GM12878 (cell line): Measurements from ENCODE around the gene C9orf153. TPM values are rescaled to one million over a fixed set of nuclear protein-coding genes. Genes with fewer than 3 reads are reported as not detected.

Experiments
- ATAC-seq: fragments of 200-7000 bp; cut with Tn5 transposase; 3 replicates; pipeline ENCODE4 v1.9.1; 2020; ENCODE audit warnings: mild to moderate bottlenecking, moderate library complexity
- BruUV-seq: library from RNA; stranded (reverse); fragments of 400-500 nt; replicated peaks from 2 replicates; lab custom pipeline; 2021; lab: Mats Ljungman, UMichigan
- CTCF ChIA-PET: fragments of 300-600 bp; sonication (Branson Sonifier 250); formaldehyde crosslinking; extraction: SDS; loops from one replicate; lab custom pipeline; 2021; ENCODE audit warnings: inconsistent platforms; lab: Yijun Ruan, JAX
- POLR2A ChIA-PET: fragments of 350-600 bp; formaldehyde crosslinking; extraction: SDS; loops from one replicate; lab custom pipeline; 2021; ENCODE audit warnings: inconsistent platforms; lab: Charles Lee
- RAD21 ChIA-PET: fragments of 300-600 bp; sonication (Branson Sonifier 250); formaldehyde crosslinking; loops from one replicate; lab custom pipeline; 2023; ENCODE audit warnings: antibody characterized with exemption; ENCODE audit not compliant: unreplicated experiment; lab: Charles Lee
- SMC1A ChIA-PET: fragments of 300-600 bp; sonication (Branson Sonifier 250); formaldehyde crosslinking; loops from one replicate; lab custom pipeline; 2023; ENCODE audit not compliant: unreplicated experiment, uncharacterized antibody; lab: Charles Lee
- DNase-seq: peaks from one replicate; pipeline ENCODE4 v3.0.0-alpha.2; 2011; ENCODE audit warnings: low read depth, low spot score
- FAIRE-seq: peaks from 3 replicates; lab custom pipeline; 2011; peaks lifted over from hg19 to GRCh38; lab: Jason Lieb, UNC
- H2AFZ ChIP-seq: 2 replicates; pipeline ENCODE4 v1.6.0; 2011; ENCODE audit warnings: low read depth, low read length, control low read depth; ENCODE audit not compliant: control insufficient read depth
- H3K27ac ChIP-seq: 2 replicates; pipeline ENCODE4 v1.5.1; 2011; ENCODE audit warnings: control low read depth; ENCODE audit not compliant: control insufficient read depth, insufficient read depth
- H3K27me3 ChIP-seq, 2 experiments: replicated peaks in 1 of 2; 2 replicates each; pipeline versions ENCODE4 v1.6.0 to v1.6.1; 2011; ENCODE audit warnings: low read length in 1 of 2; ENCODE audit not compliant: control insufficient read depth in 2 of 2, insufficient read depth in 2 of 2
- H3K36me3 ChIP-seq, 2 experiments: 2 replicates each; pipeline ENCODE4 v1.5.1; 2011; ENCODE audit warnings: low read length in 1 of 2; ENCODE audit not compliant: control insufficient read depth in 2 of 2, insufficient read depth in 2 of 2
- H3K4me1 ChIP-seq: 2 replicates; pipeline ENCODE4 v1.6.1; 2011; ENCODE audit warnings: mild to moderate bottlenecking, low read length, moderate library complexity, mixed read lengths; ENCODE audit not compliant: control insufficient read depth, insufficient read depth
- H3K4me2 ChIP-seq: 2 replicates; pipeline ENCODE4 v1.6.0; 2011; ENCODE audit warnings: control low read depth; ENCODE audit not compliant: control insufficient read depth, insufficient read depth
- H3K4me3 ChIP-seq: fragments of 200-600 bp; sonication (generic); 2 replicates; pipeline ENCODE4 v1.5.1; 2016
- H3K79me2 ChIP-seq: 2 replicates; pipeline ENCODE4 v1.6.0; 2011; ENCODE audit warnings: low read length; ENCODE audit not compliant: control insufficient read depth, insufficient read depth
- H3K9ac ChIP-seq: 2 replicates; pipeline ENCODE4 v1.8.0; 2011; ENCODE audit warnings: low read length, control low read depth, mixed read lengths; ENCODE audit not compliant: control insufficient read depth, insufficient read depth
- H3K9me3 ChIP-seq: replicated peaks from 3 replicates; pipeline ENCODE4 v1.5.1; 2011; ENCODE audit warnings: mild to moderate bottlenecking, low read length; ENCODE audit not compliant: control insufficient read depth, insufficient read depth
- H4K20me1 ChIP-seq: 2 replicates; pipeline ENCODE4 v1.6.0; 2011; ENCODE audit not compliant: control insufficient read depth, insufficient read depth
- BCL11A ChIP-seq: IDR thresholded peaks from 2 replicates; pipeline ENCODE4 v1.6.1; 2011; ENCODE audit warnings: low read depth, low read length
- BMI1 ChIP-seq: fragments of 450-650 bp; IDR thresholded peaks from 2 replicates; pipeline ENCODE4 v1.6.1; 2016; ENCODE audit warnings: mild to moderate bottlenecking, moderate library complexity, borderline replicate concordance
- CHD2 ChIP-seq: IDR thresholded peaks from 2 replicates; pipeline ENCODE4 v1.6.1; 2011; ENCODE audit warnings: low read depth, low read length, improper control_type of control experiment, borderline replicate concordance
- FOS ChIP-seq: IDR thresholded peaks from 3 replicates; pipeline ENCODE4 v1.6.1; 2011; ENCODE audit warnings: borderline replicate concordance; ENCODE audit not compliant: insufficient read length; ENCODE audit errors: extremely low read depth
- MXI1 ChIP-seq: fragments of 150-350 bp; IDR thresholded peaks from 2 replicates; pipeline ENCODE4 v1.6.1; 2011; ENCODE audit warnings: low read depth, mild to moderate bottlenecking, inconsistent platforms, low read length, improper control_type of control experiment
- MYB ChIP-seq: fragments of 150-350 bp; IDR thresholded peaks from 2 replicates; pipeline ENCODE4 v1.6.1; 2014; ENCODE audit warnings: mild to moderate bottlenecking, low read depth, low read length, borderline replicate concordance
- NR2C1 ChIP-seq: fragments of 450-650 bp; IDR thresholded peaks from 2 replicates; pipeline ENCODE4 v1.6.1; 2017; ENCODE audit warnings: antibody characterized with exemption, mild to moderate bottlenecking, moderate library complexity
- POLR2AphosphoS2 ChIP-seq: IDR thresholded peaks from 2 replicates; pipeline ENCODE4 v1.6.1; 2011; ENCODE audit warnings: low read depth, mild to moderate bottlenecking, low read length, improper control_type of control experiment, moderate library complexity
- SMC3 ChIP-seq: IDR thresholded peaks from 2 replicates; pipeline ENCODE4 v1.6.1; 2011; ENCODE audit warnings: low read length, improper control_type of control experiment, borderline replicate concordance
- TBL1XR1 ChIP-seq: IDR thresholded peaks from 2 replicates; pipeline ENCODE4 v1.6.1; 2012; ENCODE audit warnings: low read depth, low read length, improper control_type of control experiment
- TCF12 ChIP-seq: IDR thresholded peaks from 2 replicates; pipeline ENCODE4 v1.6.1; 2011; ENCODE audit warnings: low read depth, mild to moderate bottlenecking, low read length
- ZBTB11 ChIP-seq: fragments of 450-650 bp; formaldehyde crosslinking; IDR thresholded peaks from 2 replicates; pipeline ENCODE4 v1.5.0; 2022; ENCODE audit warnings: mild to moderate bottlenecking, missing genetic modification characterization
- ZNF24 ChIP-seq: fragments of 450-650 bp; IDR thresholded peaks from 2 replicates; pipeline ENCODE4 v1.6.1; 2017; ENCODE audit warnings: antibody characterized with exemption, mild to moderate bottlenecking
- ZNF384 ChIP-seq: IDR thresholded peaks from 2 replicates; pipeline ENCODE4 v1.6.1; 2012; ENCODE audit warnings: low read depth, mild to moderate bottlenecking, low read length, improper control_type of control experiment, borderline replicate concordance
- WGBS: methylation state at CpG from one replicate; pipeline ENCODE4 v1.1.6; 2016; ENCODE audit warnings: low lambda C conversion rate; ENCODE audit not compliant: insufficient replicate concordance, insufficient coverage; ENCODE audit errors: missing lambda C conversion rate; 5-methylcytosine and 5-hydroxymethylcytosine counted together
- in situ Hi-C: fragments of 300-500 bp; cut with MboI; formaldehyde crosslinking; loops from 9 replicates; pipeline ENCODE4 v1.14.3; 2018; ENCODE audit warnings: mixed read lengths
- intact Hi-C: fragments of 100-400 bp; cut with micrococcal nuclease; formaldehyde crosslinking; loops from one replicate; pipeline ENCODE4 v1.14.2; 2022; ENCODE audit not compliant: unreplicated experiment
- polyA plus RNA-seq, 11 experiments: library from polyadenylated mRNA; depleted of rRNA in 4 of 11; unstranded in 6 of 11; stranded (reverse) in 5 of 11; fragments of >200 nt; fragmentation: Nextera tagmentation in 4 of 11; fragmentation: Illumina TruSeq in 1 of 11; extraction: Ambion mirVana in 4 of 11; extraction: Trizol in 1 of 11; gene quantifications; 1 replicate in 1 of 11; 2 replicates in 10 of 11; pipeline versions ENCODE4 v1.2.1 to v1.2.3, GENCODE V29; 2011 to 2016; ENCODE audit warnings: inconsistent platforms in 2 of 11, missing spikeins in 2 of 11, low read depth in 1 of 11
- total RNA-seq, 4 experiments: library from RNA; depleted of rRNA in 3 of 4; stranded (reverse); fragments of >200 nt in 3 of 4; fragmentation: Illumina TruSeq in 1 of 4; extraction: Trizol in 1 of 4; gene quantifications; 2 replicates each; pipeline versions ENCODE4 v1.2.1 to v1.2.3, GENCODE V29; 2013 to 2021
- TF ChIP-seq, protein P1 (sequence below): IDR thresholded peaks from 2 replicates; pipeline ENCODE4 v1.6.1; 2011; ENCODE audit warnings: borderline replicate concordance, low read depth, mild to moderate bottlenecking, moderate library complexity, low read length; ENCODE audit not compliant: insufficient read depth, poor library complexity, severe bottlenecking

Gene C9orf153
- total and polyA plus RNA-seq, 10 of the 15 experiments (the other 5 are each of a cell fraction or from before 2014, with no cell fraction given): 0.03 to 1.2 (median 0.18) TPM; not detected in 1

DNA sequence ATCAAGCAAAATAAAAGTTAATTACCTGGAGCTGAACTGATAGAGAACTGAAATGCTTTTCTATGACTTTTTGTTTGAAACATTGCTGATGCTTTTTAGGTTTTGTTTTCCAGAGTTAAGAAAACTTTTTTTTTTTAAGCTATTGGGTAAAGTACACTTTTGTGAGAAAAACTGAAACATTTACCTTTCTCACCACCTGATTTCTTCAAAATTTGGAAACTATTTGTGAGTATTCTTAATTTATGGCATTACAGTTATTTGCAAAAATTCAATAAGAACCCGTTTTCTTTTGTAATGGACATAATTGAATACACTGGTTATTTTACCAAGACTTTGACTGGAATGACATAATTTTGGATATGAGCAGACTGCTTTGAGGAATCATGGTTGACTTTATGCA is 6.6 kb downstream of the C9orf153 start:
- H3K27ac ChIP-seq: no peak overlapping the region
- no peaks in the 10 kb centered on the region for H3K9me3 ChIP-seq
- ChIA-PET POLR2A (interaction anchor here (0.6 kb wide), 1 partner anchor 137 kb away, joined by 3 read pairs; no protein-coding TSS in a partner anchor), RAD21 (interaction anchor here (1.1 kb wide), 1 partner anchor 51 kb away, joined by 3 read pairs; no protein-coding TSS in a partner anchor), CTCF (interaction anchor here (2.0 kb wide), 1 partner anchor 50 kb away, joined by 7 read pairs; no protein-coding TSS in a partner anchor), SMC1A (interaction anchor here (1.2 kb wide), 1 partner anchor 11 kb away, joined by 3 read pairs; no protein-coding TSS in a partner anchor)
- H3K9ac ChIP-seq: no peak overlapping the region
- in situ Hi-C loops (no loop called here), intact Hi-C loops (no loop called here)
- DNase-seq (no peak), FAIRE-seq (no peak), ATAC-seq (no peak)
- H2AFZ ChIP-seq: no peak overlapping the region
- TF ChIP-seq MXI1 (no peak), ZNF24 (no peak), MYB (no peak), BMI1 (no peak), CHD2 (no peak)
- TF ChIP-seq, protein P1, sequence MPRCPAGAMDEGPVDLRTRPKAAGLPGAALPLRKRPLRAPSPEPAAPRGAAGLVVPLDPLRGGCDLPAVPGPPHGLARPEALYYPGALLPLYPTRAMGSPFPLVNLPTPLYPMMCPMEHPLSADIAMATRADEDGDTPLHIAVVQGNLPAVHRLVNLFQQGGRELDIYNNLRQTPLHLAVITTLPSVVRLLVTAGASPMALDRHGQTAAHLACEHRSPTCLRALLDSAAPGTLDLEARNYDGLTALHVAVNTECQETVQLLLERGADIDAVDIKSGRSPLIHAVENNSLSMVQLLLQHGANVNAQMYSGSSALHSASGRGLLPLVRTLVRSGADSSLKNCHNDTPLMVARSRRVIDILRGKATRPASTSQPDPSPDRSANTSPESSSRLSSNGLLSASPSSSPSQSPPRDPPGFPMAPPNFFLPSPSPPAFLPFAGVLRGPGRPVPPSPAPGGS: no peak
- H3K4me3 ChIP-seq: no peak overlapping the region
- no TSS peak for BruUV-seq
- no peaks in the 10 kb centered on the region for H3K4me1 ChIP-seq
- 70% methylated on average over 1 of the region's 1 CpG for WGBS
- H4K20me1 ChIP-seq: no peaks in the 10 kb centered on the region
- no peaks in the 10 kb centered on the region for H3K36me3 ChIP-seq
- no peak overlapping the region for H3K4me2 ChIP-seq
- H3K79me2 ChIP-seq: no peaks in the 10 kb centered on the region
- no peaks in the 10 kb centered on the region for H3K27me3 ChIP-seq

GRCh38 chr9:86250123-86250522 is 9.3 kb downstream of the C9orf153 start:
- Histone ChIP-seq H3K9ac (no peak overlapping the region), H3K9me3 (no peaks in the 10 kb centered on the region), H3K4me3 (no peak overlapping the region), H3K27ac (no peak overlapping the region), H3K36me3 (no peaks in the 10 kb centered on the region), H2AFZ (no peak overlapping the region), H3K4me1 (no peaks in the 10 kb centered on the region), H3K79me2 (no peaks in the 10 kb centered on the region), H3K4me2 (no peak overlapping the region), H4K20me1 (no peaks in the 10 kb centered on the region), H3K27me3 (no peaks in the 10 kb centered on the region)
- ChIA-PET CTCF (interaction anchor here (1.0 kb wide), 1 partner anchor 13 kb away, joined by 4 read pairs; no protein-coding TSS in a partner anchor), POLR2A (no interaction called here), RAD21 (no interaction called here), SMC1A (interaction anchor here (1.3 kb wide), 1 partner anchor 50 kb away, joined by 3 read pairs; no protein-coding TSS in a partner anchor)
- intact Hi-C loops: no loop called here
- DNase-seq (no peak), ATAC-seq (no peak), FAIRE-seq (peak; percentile 78)
- in situ Hi-C loops: no loop called here
- BruUV-seq: no TSS peak
- TF ChIP-seq FOS (no peak), NR2C1 (no peak), SMC3 (no peak), ZBTB11 (CRISPR knock-in tag) (no peak), TBL1XR1 (no peak), TCF12 (no peak), BCL11A (no peak), POLR2AphosphoS2 (no peak), ZNF384 (no peak)
